ENCODE data around the gene GRAMD1A.

Gene GRAMD1A

GRCh38 chr19:35018379-35018778, 18.3 kb downstream of the GRAMD1A start:
- no peak for TF ChIP-seq CTCF (IDR thresholded peaks at IDR 0.05; ENCODE audit: insufficient read depth, low read length, missing control alignments)
- ChIA-PET CTCF (interaction anchor here (1.4 to 3.1 kb wide), 3 partner anchors 26 to 56 kb away, joined by 3 to 20 read pairs (median 9); no protein-coding TSS in a partner anchor), POLR2A (no interaction called here)
- H3K4me3 ChIP-seq (ENCODE audit: low read depth, low read length): no peak overlapping the region
- DNase-seq (ENCODE audit: low read depth, low spot score): no peak

GRCh38 chr19:35019144-35019543, 19.0 kb downstream of the GRAMD1A start:
- no peak overlapping the region for H3K4me3 ChIP-seq (ENCODE audit: low read depth, low read length)
- no peak for DNase-seq (ENCODE audit: low read depth, low spot score)
- no peak for TF ChIP-seq CTCF (IDR thresholded peaks at IDR 0.05; ENCODE audit: insufficient read depth, low read length, missing control alignments)
- POLR2A ChIA-PET: no interaction called here
- CTCF ChIA-PET: interaction anchor here (2.6 kb wide), 1 partner anchor 25 kb away, joined by 9 read pairs; no protein-coding TSS in a partner anchor

GRCh38 chr19:35021016-35021415, 20.9 kb downstream of the GRAMD1A start:
- DNase-seq (ENCODE audit: low read depth, low spot score): no peak
- ChIA-PET CTCF (interaction anchor here (0.7 to 2.6 kb wide), 5 partner anchors 9 to 48 kb away, joined by 3 to 9 read pairs (median 3); no protein-coding TSS in a partner anchor), POLR2A (interaction anchor here (1.0 kb wide), 1 partner anchor 9 kb away, joined by 3 read pairs; the partner anchor contains the start of gene SCN1B)
- no peak for TF ChIP-seq CTCF (IDR thresholded peaks at IDR 0.05; ENCODE audit: insufficient read depth, low read length, missing control alignments)
- H3K4me3 ChIP-seq (ENCODE audit: low read depth, low read length): no peak overlapping the region

- TF ChIP-seq CTCF (IDR thresholded peaks at IDR 0.05; ENCODE audit: insufficient read depth, low read length, missing control alignments): no peak
- CTCF ChIA-PET: interaction anchor here (0.7 to 2.6 kb wide), 6 partner anchors 9 to 69 kb away, joined by 3 to 9 read pairs (median 3); no protein-coding TSS in a partner anchor
- POLR2A ChIA-PET: interaction anchor here (1.0 kb wide), 1 partner anchor 9 kb away, joined by 3 read pairs; the partner anchor contains the start of gene SCN1B
Measured at GRCh38 chr19:35021596-35021995, 21.5 kb downstream of the GRAMD1A start.

GRCh38 chr19:35022460-35022859, 22.3 kb downstream of the GRAMD1A start:
- no peak for TF ChIP-seq CTCF (IDR thresholded peaks at IDR 0.05; ENCODE audit: insufficient read depth, low read length, missing control alignments)
- ChIA-PET CTCF (interaction anchor here (1.1 to 2.6 kb wide), 3 partner anchors 10 to 69 kb away, joined by 3 to 9 read pairs (median 9); no protein-coding TSS in a partner anchor), POLR2A (no interaction called here)
- no peak for DNase-seq (ENCODE audit: low read depth, low spot score)
- no peak overlapping the region for H3K4me3 ChIP-seq (ENCODE audit: low read depth, low read length)

More at GRCh38 chr19:35021596-35021995, 21.5 kb downstream of the GRAMD1A start:
- no peak for DNase-seq (ENCODE audit: low read depth, low spot score)
- no peak overlapping the region for H3K4me3 ChIP-seq (ENCODE audit: low read depth, low read length)

- no peak overlapping the region for H3K4me3 ChIP-seq (ENCODE audit: low read depth, low read length)
- TF ChIP-seq CTCF (IDR thresholded peaks at IDR 0.05; ENCODE audit: insufficient read depth, low read length, missing control alignments): no peak
- CTCF ChIA-PET: no interaction called here
- DNase-seq (ENCODE audit: low read depth, low spot score): no peak
- POLR2A ChIA-PET: no interaction called here
Measured at GRCh38 chr19:35023428-35023827, 23.3 kb downstream of the GRAMD1A start.
